Measurements from ENCODE around the gene ATG101.

- TF ChIP-seq, protein P1, sequence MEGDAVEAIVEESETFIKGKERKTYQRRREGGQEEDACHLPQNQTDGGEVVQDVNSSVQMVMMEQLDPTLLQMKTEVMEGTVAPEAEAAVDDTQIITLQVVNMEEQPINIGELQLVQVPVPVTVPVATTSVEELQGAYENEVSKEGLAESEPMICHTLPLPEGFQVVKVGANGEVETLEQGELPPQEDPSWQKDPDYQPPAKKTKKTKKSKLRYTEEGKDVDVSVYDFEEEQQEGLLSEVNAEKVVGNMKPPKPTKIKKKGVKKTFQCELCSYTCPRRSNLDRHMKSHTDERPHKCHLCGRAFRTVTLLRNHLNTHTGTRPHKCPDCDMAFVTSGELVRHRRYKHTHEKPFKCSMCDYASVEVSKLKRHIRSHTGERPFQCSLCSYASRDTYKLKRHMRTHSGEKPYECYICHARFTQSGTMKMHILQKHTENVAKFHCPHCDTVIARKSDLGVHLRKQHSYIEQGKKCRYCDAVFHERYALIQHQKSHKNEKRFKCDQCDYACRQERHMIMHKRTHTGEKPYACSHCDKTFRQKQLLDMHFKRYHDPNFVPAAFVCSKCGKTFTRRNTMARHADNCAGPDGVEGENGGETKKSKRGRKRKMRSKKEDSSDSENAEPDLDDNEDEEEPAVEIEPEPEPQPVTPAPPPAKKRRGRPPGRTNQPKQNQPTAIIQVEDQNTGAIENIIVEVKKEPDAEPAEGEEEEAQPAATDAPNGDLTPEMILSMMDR (conservative IDR thresholded peaks at IDR 0.05; ENCODE audit: low read depth in 2 of 2) = no peak
- no peak for TF ChIP-seq EZH2 (IDR thresholded peaks at IDR 0.05; ENCODE audit: low read depth, unreplicated experiment)
- no peak for TF ChIP-seq CREB1 (CRISPR knock-in tag; IDR thresholded peaks at IDR 0.05; ENCODE audit: low read depth)
- TF ChIP-seq ZNF114 (CRISPR knock-in tag; IDR thresholded peaks at IDR 0.05) = no peak
- TF ChIP-seq, protein P2, sequence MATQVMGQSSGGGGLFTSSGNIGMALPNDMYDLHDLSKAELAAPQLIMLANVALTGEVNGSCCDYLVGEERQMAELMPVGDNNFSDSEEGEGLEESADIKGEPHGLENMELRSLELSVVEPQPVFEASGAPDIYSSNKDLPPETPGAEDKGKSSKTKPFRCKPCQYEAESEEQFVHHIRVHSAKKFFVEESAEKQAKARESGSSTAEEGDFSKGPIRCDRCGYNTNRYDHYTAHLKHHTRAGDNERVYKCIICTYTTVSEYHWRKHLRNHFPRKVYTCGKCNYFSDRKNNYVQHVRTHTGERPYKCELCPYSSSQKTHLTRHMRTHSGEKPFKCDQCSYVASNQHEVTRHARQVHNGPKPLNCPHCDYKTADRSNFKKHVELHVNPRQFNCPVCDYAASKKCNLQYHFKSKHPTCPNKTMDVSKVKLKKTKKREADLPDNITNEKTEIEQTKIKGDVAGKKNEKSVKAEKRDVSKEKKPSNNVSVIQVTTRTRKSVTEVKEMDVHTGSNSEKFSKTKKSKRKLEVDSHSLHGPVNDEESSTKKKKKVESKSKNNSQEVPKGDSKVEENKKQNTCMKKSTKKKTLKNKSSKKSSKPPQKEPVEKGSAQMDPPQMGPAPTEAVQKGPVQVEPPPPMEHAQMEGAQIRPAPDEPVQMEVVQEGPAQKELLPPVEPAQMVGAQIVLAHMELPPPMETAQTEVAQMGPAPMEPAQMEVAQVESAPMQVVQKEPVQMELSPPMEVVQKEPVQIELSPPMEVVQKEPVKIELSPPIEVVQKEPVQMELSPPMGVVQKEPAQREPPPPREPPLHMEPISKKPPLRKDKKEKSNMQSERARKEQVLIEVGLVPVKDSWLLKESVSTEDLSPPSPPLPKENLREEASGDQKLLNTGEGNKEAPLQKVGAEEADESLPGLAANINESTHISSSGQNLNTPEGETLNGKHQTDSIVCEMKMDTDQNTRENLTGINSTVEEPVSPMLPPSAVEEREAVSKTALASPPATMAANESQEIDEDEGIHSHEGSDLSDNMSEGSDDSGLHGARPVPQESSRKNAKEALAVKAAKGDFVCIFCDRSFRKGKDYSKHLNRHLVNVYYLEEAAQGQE (IDR thresholded peaks at IDR 0.05; ENCODE audit: unreplicated experiment) = no peak
- TF ChIP-seq POLR2AphosphoS5 (IDR thresholded peaks at IDR 0.05; ENCODE audit: low read depth) = no peak
- no peak for TF ChIP-seq ZNF331 (CRISPR knock-in tag; IDR thresholded peaks at IDR 0.05; ENCODE audit: low read depth)
- no peak for TF ChIP-seq EZH2phosphoT487 (IDR thresholded peaks at IDR 0.05; ENCODE audit: unreplicated experiment)
- no peak for TF ChIP-seq STAT1 (IDR thresholded peaks at IDR 0.05; ENCODE audit: unreplicated experiment)
- TF ChIP-seq JUNB (IDR thresholded peaks at IDR 0.05; ENCODE audit: unreplicated experiment) = no peak
- no peak for TF ChIP-seq NANOG (IDR thresholded peaks at IDR 0.05; ENCODE audit: borderline replicate concordance)
Observed at GRCh38 chr12:52026263-52026662, 43.5 kb upstream of the ATG101 start.
